ENCODE results near the gene SLC27A2.
A peak's percentile ranks its signal among the peaks of the same experiment; 100 is the strongest.
"Not testable (repeated sequence)": the region's sequence is repeated elsewhere in the genome, so short reads cannot be mapped to it uniquely, and the experiment has no call there.

SLC27A2 gene

GRCh38 chr15:50181969-50182218 is at the start of gene SLC27A2:
SLC27A2 (plus strand) TSS chr15:50182196; CDS start chr15:50182428, 232 bp downstream.
- DNase-seq: no peak

GRCh38 chr15:50132251-50132984 is 49.6 kb upstream of the SLC27A2 start:
- DNase-seq: not testable (repeated sequence)

- peak; percentile 92 for DNase-seq
Observed at GRCh38 chr15:50134524-50135024, 47.4 kb upstream of the SLC27A2 start.

GRCh38 chr15:50135031-50135551 is 46.9 kb upstream of the SLC27A2 start:
- DNase-seq: peak; percentile 78

- DNase-seq: peak; percentile 96
Observed at GRCh38 chr15:50137330-50137761, 44.6 kb upstream of the SLC27A2 start.

GRCh38 chr15:50137893-50138292 is 44.1 kb upstream of the SLC27A2 start:
- peak; percentile 11 for DNase-seq

- DNase-seq: peak; percentile 36
Observed at GRCh38 chr15:50138391-50138790, 43.6 kb upstream of the SLC27A2 start.

- DNase-seq: no peak
Observed at GRCh38 chr15:50140098-50140497, 41.9 kb upstream of the SLC27A2 start.

GRCh38 chr15:50140983-50141382 is 41.0 kb upstream of the SLC27A2 start:
- DNase-seq: no peak

- no peak for DNase-seq
Observed at GRCh38 chr15:50141856-50142255, 40.1 kb upstream of the SLC27A2 start.

- DNase-seq: no peak
Observed at GRCh38 chr15:50143255-50143860, 38.6 kb upstream of the SLC27A2 start.

GRCh38 chr15:50144341-50145120 is 37.5 kb upstream of the SLC27A2 start:
- DNase-seq: no peak

- peak; percentile 75 for DNase-seq
Observed at GRCh38 chr15:50145451-50145872, 36.5 kb upstream of the SLC27A2 start.

- DNase-seq: no peak
Observed at GRCh38 chr15:50146632-50147031, 35.4 kb upstream of the SLC27A2 start.

GRCh38 chr15:50148362-50148963 is 33.5 kb upstream of the SLC27A2 start:
- DNase-seq: peak; percentile 58

- DNase-seq: no peak
Observed at GRCh38 chr15:50149090-50149489, 32.9 kb upstream of the SLC27A2 start.

- no peak for DNase-seq
Observed at GRCh38 chr15:50150349-50150748, 31.6 kb upstream of the SLC27A2 start.

GRCh38 chr15:50150851-50151250 is 31.1 kb upstream of the SLC27A2 start:
- DNase-seq: no peak

GRCh38 chr15:50151476-50151875 is 30.5 kb upstream of the SLC27A2 start:
- no peak for DNase-seq

- not testable (repeated sequence) for DNase-seq
Observed at GRCh38 chr15:50158236-50158635, 23.8 kb upstream of the SLC27A2 start.

- DNase-seq: no peak
Observed at GRCh38 chr15:50162969-50163718, 18.9 kb upstream of the SLC27A2 start.

- DNase-seq: no peak
Observed at GRCh38 chr15:50163719-50164410, 18.1 kb upstream of the SLC27A2 start.
